Neural crest cell (in vitro differentiated cells): Measurements from ENCODE around the gene NSMF. TPM values are rescaled to one million over a fixed set of nuclear protein-coding genes. Genes with fewer than 3 reads are reported as not detected.

Source experiments
- DNase-seq: peaks from one replicate; pipeline ENCODE4 v3.0.0; 2021; ENCODE audit warnings: low read depth, mixed read lengths, low spot score
- H3K27ac Mint-ChIP-seq: one replicate; pipeline ENCODE4 v1.8.0; 2021; ENCODE audit warnings: mild to moderate bottlenecking, mixed read lengths; ENCODE audit not compliant: unreplicated experiment
- H3K27me3 Mint-ChIP-seq: 2 replicates; pipeline ENCODE4 v1.8.0; 2021; ENCODE audit warnings: low read depth, mild to moderate bottlenecking, mixed read lengths
- H3K36me3 Mint-ChIP-seq: 2 replicates; pipeline ENCODE4 v1.8.0; 2021; ENCODE audit warnings: low read depth, mild to moderate bottlenecking, mixed read lengths
- H3K4me1 Mint-ChIP-seq: 2 replicates; pipeline ENCODE4 v1.8.0; 2021; ENCODE audit warnings: mixed read lengths
- H3K4me3 Mint-ChIP-seq: one replicate; pipeline ENCODE4 v1.8.0; 2021; ENCODE audit warnings: mild to moderate bottlenecking, mixed read lengths
- H3K9me3 Mint-ChIP-seq: 2 replicates; pipeline ENCODE4 v1.8.0; 2021; ENCODE audit warnings: mixed read lengths
- CTCF ChIP-seq: fragments of 200-600 bp; sonication (generic); conservative IDR thresholded peaks from 2 replicates; pipeline ENCODE4 v1.5.0; 2021; ENCODE audit warnings: antibody characterized with exemption, mild to moderate bottlenecking
- total RNA-seq: library from RNA; stranded (reverse); gene quantifications from 2 replicates; pipeline ENCODE4 v1.2.1, GENCODE V29; 2021

Gene NSMF
- total RNA-seq, 1 donor from 2014 or later: 64.4 TPM

- Mint-ChIP-seq H3K27me3 (no peaks in the 10 kb centered on the region), H3K4me3 (no peak overlapping the region), H3K4me1 (peaks cover 5% of the 10 kb centered on the region), H3K9me3 (no peaks in the 10 kb centered on the region), H3K36me3 (no peaks in the 10 kb centered on the region), H3K27ac (peak overlapping the region; percentile 27)
- TF ChIP-seq CTCF: no peak
- no peak for DNase-seq
These were observed 25.6 kb upstream of the NSMF start for GRCh38 chr9:137484551-137485315.

GRCh38 chr9:137482094-137482781 is 23.1 kb upstream of the NSMF start:
- Mint-ChIP-seq H3K4me1 (peaks cover 11% of the 10 kb centered on the region), H3K27ac (peak overlapping the region; percentile 12)

GRCh38 chr9:137480686-137481683 is 21.9 kb upstream of the NSMF start:
- Mint-ChIP-seq H3K9me3 (peaks cover 3% of the 10 kb centered on the region), H3K4me3 (no peak overlapping the region), H3K27ac (no peak overlapping the region), H3K4me1 (peaks cover 11% of the 10 kb centered on the region), H3K36me3 (peaks cover 3% of the 10 kb centered on the region), H3K27me3 (no peaks in the 10 kb centered on the region)
- DNase-seq: no peak
- TF ChIP-seq CTCF: no peak

More at GRCh38 chr9:137482094-137482781, 23.1 kb upstream of the NSMF start:
- DNase-seq: no peak
- H3K9me3 Mint-ChIP-seq: no peaks in the 10 kb centered on the region
- H3K27me3 Mint-ChIP-seq: no peaks in the 10 kb centered on the region
- H3K4me3 Mint-ChIP-seq: no peak overlapping the region
- H3K36me3 Mint-ChIP-seq: no peaks in the 10 kb centered on the region
- no peak for TF ChIP-seq CTCF

- Mint-ChIP-seq H3K27ac (no peak overlapping the region), H3K9me3 (peaks cover 8% of the 10 kb centered on the region), H3K4me1 (peaks cover 11% of the 10 kb centered on the region), H3K27me3 (no peaks in the 10 kb centered on the region), H3K4me3 (no peak overlapping the region), H3K36me3 (peaks cover 7% of the 10 kb centered on the region)
- TF ChIP-seq CTCF: no peak
- no peak for DNase-seq
These were observed 21.0 kb upstream of the NSMF start for GRCh38 chr9:137479892-137480685.
